SU-DHL-6 (cell line): Measurements from ENCODE around the gene STAT1.

Experiments used
- CTCF ChIP-seq: fragments of 200-600 bp; sonication (generic); IDR thresholded peaks from one replicate; pipeline ENCODE4 v1.5.1; 2017; ENCODE audit warnings: antibody characterized with exemption, mild to moderate bottlenecking, low read length, moderate library complexity; ENCODE audit not compliant: insufficient read depth, poor library complexity, severe bottlenecking
- EZH2phosphoT487 ChIP-seq: fragments of 200-600 bp; sonication (generic), shearing (Covaris generic); conservative IDR thresholded peaks from 2 replicates; pipeline ENCODE4 v1.6.1; 2018; ENCODE audit warnings: mild to moderate bottlenecking, antibody characterized with exemption, low read length, moderate library complexity, mixed read lengths

GRCh38 chr2:191009541-191010374, 4.2 kb downstream of the STAT1 start:
- TF ChIP-seq CTCF (no peak), EZH2phosphoT487 (no peak)
